Heart right ventricle (tissue), 16 donors: ENCODE measurements around the gene NEK4. TPM values are rescaled to one million over a fixed set of nuclear protein-coding genes. Genes with fewer than 3 reads are reported as not detected.

Experiments used
- ATAC-seq, 8 donors: fragments of 200-7000 bp; cut with Tn5 transposase; one replicate each; pipeline ENCODE4 v1.9.1; 2020; ENCODE audit warnings: mild to moderate bottlenecking in 8 of 8, moderate library complexity in 8 of 8, moderate number of reproducible peaks in 1 of 8
- DNase-seq, 2 donors: peaks; one replicate each; pipeline ENCODE4 v3.0.0-alpha.2; 2020
- H3K27ac ChIP-seq, 10 donors: fragments of 200-600 bp; sonication (generic) in 2 of 10; one replicate each; pipeline versions ENCODE4 v1.5.0 to v1.8.0; 2020 to 2022; ENCODE audit warnings: mild to moderate bottlenecking in 3 of 10
- H3K27me3 ChIP-seq, 7 donors: fragments of 200-600 bp; one replicate each; pipeline ENCODE4 v1.8.0; 2021 to 2022; ENCODE audit warnings: mild to moderate bottlenecking in 2 of 7
- H3K36me3 ChIP-seq, 9 donors: fragments of 200-600 bp; sonication (generic) in 1 of 9; one replicate each; pipeline versions ENCODE4 v1.5.0 to v1.8.0; 2020 to 2022; ENCODE audit warnings: mild to moderate bottlenecking in 2 of 9
- H3K4me1 ChIP-seq, 9 donors: fragments of 200-600 bp; sonication (generic) in 1 of 9; one replicate each; pipeline versions ENCODE4 v1.5.0 to v1.8.0; 2020 to 2022; ENCODE audit warnings: mild to moderate bottlenecking in 4 of 9
- H3K4me3 ChIP-seq, 10 donors: fragments of 200-600 bp; sonication (generic) in 2 of 10; one replicate each; pipeline versions ENCODE4 v1.5.0 to v1.8.0; 2020 to 2022; ENCODE audit warnings: mild to moderate bottlenecking in 7 of 10, moderate library complexity in 2 of 10
- H3K9me3 ChIP-seq, 11 donors: fragments of 200-600 bp in 10 of 11; sonication (generic) in 2 of 11; one replicate each; pipeline versions ENCODE4 v1.5.0 to v1.8.0; 2013 to 2022; ENCODE audit warnings: mild to moderate bottlenecking in 2 of 11, control low read depth in 1 of 11, moderate library complexity in 1 of 11
- WGBS, 2 donors: extraction: QIAGEN DNeasy Blood & Tissue Kit; methylation state at CpG; one replicate each; pipeline ENCODE4 v1.1.7; 2013; ENCODE audit warnings: inconsistent platforms in 1 of 2; 5-methylcytosine and 5-hydroxymethylcytosine counted together
- intact Hi-C, 10 donors: fragments of 100-400 bp; cut with DNase I; formaldehyde crosslinking; loops; one replicate each; pipeline versions ENCODE4 v1.11.1 to v1.14.2; 2022
- polyA plus RNA-seq, 2 donors: library from polyadenylated mRNA; stranded (reverse); fragments of 200-250 nt; gene quantifications; one replicate each; pipeline ENCODE4 v1.2.3, GENCODE V29; 2013
- total RNA-seq, 10 donors: library from RNA; stranded (reverse); fragmentation: NEBNext Ultra II Directional in 3 of 10; extraction: Animal tissue kit (Norgen Biotek cat#: 25700) in 3 of 10; gene quantifications; one replicate each; pipeline versions ENCODE4 v1.2.1 to v1.2.4, GENCODE V29; 2021 to 2023
- TF ChIP-seq, protein P1 (sequence below), 9 donors: fragments of 200-600 bp; sonication (generic) in 2 of 9; IDR thresholded peaks; one replicate each; pipeline versions ENCODE4 v1.5.0 to v1.8.0; 2021 to 2022; ENCODE audit warnings: antibody characterized with exemption in 9 of 9, mild to moderate bottlenecking in 5 of 9, moderate library complexity in 1 of 9
- donor health status: Arrhythmogenic right ventricular cardiomyopathy.
- donor health status: ischemic (EF 13 %, LVEDD 7.1; RV severe dilation, severe dysfunction).
- donor health status: healthy with polysubstance abuse.
- donor health status: DM: no; HTN: yes; CAD: no.
- donor health status: DM: no; HTN: no; CAD: no.
- donor health status: ischemic (EF 25% LVEDD 6.9; RV normal size, moderate dysfunction).
- donor health status: ischemic (EF 25% LVEDD 5.7; RV mildly dilated, moderate dysfunction).
- donor health status: healthy.
- donor health status: DM: yes; HTN: yes; CAD: no.
- donor health status: Ischemic cardiomyopathy.
- donor health status: ischemic (EF 35%, LVEDD 5.7; RV mildly dilated, moderate dysfunction).
- donor health status: nonischemic (EF 11% LVEDD 7.7; RV severe dilation, severe dysfunction).
- donor health status: DM: yes; HTN: yes; CAD: no.
- donor health status: PGD.
- donor health status: ischemic (EF 29% LVEDD 5.4; RV normal size, mild dysfunction).
- donor health status: nonischemic (EF 23%, LVEDD 6.1; RV moderate dilation, normal function).

Gene NEK4
- total and polyA plus RNA-seq, 12 donors, result 4.6 to 21.4 (median 16.0) TPM

DNA sequence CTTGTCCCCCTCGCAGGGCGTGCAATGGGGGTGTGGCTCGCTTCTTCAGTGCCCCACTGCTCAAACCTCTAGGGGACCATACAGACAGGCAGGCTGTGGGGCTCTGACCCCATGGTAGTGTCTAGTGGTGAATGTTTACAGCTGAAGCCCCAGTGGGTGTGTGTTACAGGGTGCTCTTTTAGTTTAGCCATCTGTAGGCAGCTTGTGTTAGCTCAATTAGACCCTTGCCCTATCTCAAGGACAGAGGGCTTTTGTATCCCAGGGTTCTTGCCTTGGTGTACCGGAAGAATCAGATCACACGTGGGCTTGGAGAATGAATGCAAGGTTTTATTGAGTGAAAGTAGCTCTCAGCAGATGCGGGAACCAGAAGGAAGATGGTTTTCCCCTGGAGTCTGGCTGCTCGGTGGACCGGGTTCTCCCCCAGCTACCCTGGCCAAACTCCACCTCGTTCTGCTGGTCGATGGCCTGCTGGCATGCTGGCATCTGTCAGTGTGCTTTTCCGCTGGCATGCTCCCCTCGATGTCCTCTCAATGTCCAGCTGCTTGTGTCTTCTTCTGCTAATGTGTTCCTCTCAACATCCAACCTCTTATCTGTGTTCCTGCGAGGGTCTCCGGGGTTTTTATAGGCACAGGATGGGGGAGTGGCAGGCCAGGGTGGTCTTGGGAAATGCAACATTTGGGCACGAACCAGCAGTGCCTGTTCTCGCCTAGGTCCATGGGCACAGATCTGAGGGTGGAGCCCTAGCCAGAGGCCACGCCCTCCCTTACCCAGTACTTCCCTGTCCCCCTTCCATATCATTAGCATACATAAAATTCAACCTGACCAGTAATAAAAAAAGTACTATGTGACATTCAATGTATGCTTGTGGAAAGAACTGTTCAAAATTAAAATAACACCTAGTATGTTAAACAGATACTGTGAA, 58.2 kb downstream of the NEK4 start:
- Histone ChIP-seq H3K4me3 (no peak overlapping the region), H3K36me3 (peaks cover 0 to 53% (median 21%) of the 10 kb centered on the region in 9 donors), H3K4me1 (peaks cover 0 to 9% (median 6%) of the 10 kb centered on the region in 9 donors), H3K27me3 (no peaks in the 10 kb centered on the region), H3K27ac (no peak overlapping the region), H3K9me3 (no peaks in the 10 kb centered on the region)
- intact Hi-C loops, result no loop called here
- DNase-seq (no peak), ATAC-seq (no peak)
- TF ChIP-seq, protein P1, sequence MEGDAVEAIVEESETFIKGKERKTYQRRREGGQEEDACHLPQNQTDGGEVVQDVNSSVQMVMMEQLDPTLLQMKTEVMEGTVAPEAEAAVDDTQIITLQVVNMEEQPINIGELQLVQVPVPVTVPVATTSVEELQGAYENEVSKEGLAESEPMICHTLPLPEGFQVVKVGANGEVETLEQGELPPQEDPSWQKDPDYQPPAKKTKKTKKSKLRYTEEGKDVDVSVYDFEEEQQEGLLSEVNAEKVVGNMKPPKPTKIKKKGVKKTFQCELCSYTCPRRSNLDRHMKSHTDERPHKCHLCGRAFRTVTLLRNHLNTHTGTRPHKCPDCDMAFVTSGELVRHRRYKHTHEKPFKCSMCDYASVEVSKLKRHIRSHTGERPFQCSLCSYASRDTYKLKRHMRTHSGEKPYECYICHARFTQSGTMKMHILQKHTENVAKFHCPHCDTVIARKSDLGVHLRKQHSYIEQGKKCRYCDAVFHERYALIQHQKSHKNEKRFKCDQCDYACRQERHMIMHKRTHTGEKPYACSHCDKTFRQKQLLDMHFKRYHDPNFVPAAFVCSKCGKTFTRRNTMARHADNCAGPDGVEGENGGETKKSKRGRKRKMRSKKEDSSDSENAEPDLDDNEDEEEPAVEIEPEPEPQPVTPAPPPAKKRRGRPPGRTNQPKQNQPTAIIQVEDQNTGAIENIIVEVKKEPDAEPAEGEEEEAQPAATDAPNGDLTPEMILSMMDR (IDR thresholded peaks at IDR 0.05), result no peak
- WGBS, 2 donors, result 90 to 95% methylated on average over 17 of the region's 17 CpGs

DNA sequence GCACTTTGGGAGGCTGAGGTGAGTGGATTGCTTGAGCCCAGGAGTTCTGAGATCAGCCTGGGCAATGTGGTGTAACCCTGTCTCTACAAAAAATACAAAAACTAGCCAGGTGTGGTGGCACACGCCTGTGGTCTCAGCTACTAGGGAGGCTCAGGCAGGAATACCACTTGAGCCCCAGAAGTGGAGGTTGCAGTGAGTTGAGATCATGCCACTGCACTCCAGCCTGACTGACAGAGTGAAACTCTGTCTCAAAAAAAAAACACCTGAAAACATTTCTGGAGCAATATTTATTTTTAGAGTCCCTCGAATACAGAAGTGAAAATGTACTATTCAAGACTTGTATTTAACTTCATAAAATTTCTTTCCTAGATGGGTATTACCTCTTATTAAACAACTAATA, 60.2 kb downstream of the NEK4 start:
- Histone ChIP-seq H3K36me3 (peaks cover 0 to 55% (median 23%) of the 10 kb centered on the region in 9 donors), H3K27me3 (no peaks in the 10 kb centered on the region), H3K4me3 (no peak overlapping the region), H3K4me1 (peaks cover 6 to 20% (median 18%) of the 10 kb centered on the region in 9 donors), H3K27ac (no peak overlapping the region), H3K9me3 (no peaks in the 10 kb centered on the region)
- 76 to 85% methylated on average over 2 of the region's 2 CpGs for WGBS, 2 donors
- intact Hi-C loops, result no loop called here
- DNase-seq, result no peak
- ATAC-seq, result no peak
- TF ChIP-seq, protein P1 (IDR thresholded peaks at IDR 0.05), result no peak

DNA sequence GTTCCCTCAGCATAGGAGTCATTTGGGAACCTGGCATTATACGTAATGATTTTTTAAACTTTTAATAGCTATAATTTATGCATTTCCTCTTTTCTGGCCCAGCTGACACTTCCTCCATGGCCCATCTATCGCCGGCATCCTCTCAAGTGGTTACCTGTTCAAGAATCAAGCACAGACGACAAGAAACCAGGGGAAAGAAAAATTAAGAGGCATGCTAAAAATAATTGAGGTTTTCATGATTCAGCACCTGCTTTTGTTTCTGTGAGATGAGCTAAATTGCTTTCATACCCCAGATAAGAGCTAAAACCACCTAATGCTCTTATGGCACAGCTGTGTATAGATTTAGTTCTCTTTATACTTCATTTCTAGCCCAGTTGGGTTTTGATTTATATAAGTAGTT, 63.2 kb downstream of the NEK4 start:
- DNase-seq, result no peak
- Histone ChIP-seq H3K27me3 (no peaks in the 10 kb centered on the region), H3K9me3 (no peaks in the 10 kb centered on the region), H3K4me3 (peak overlapping the region in 3 of 10 donors; percentile 81 to 97 (median 91)), H3K4me1 (peaks cover 8 to 41% (median 31%) of the 10 kb centered on the region in 9 donors), H3K36me3 (peaks cover 0 to 49% (median 23%) of the 10 kb centered on the region in 9 donors), H3K27ac (peak overlapping the region in 2 of 10 donors; percentile 93 to 97)
- 83 to 91% methylated on average over 4 of the region's 4 CpGs for WGBS, 2 donors
- intact Hi-C loops, result no loop called here
- TF ChIP-seq, protein P1 (IDR thresholded peaks at IDR 0.05), result no peak
- ATAC-seq, result no peak

DNA sequence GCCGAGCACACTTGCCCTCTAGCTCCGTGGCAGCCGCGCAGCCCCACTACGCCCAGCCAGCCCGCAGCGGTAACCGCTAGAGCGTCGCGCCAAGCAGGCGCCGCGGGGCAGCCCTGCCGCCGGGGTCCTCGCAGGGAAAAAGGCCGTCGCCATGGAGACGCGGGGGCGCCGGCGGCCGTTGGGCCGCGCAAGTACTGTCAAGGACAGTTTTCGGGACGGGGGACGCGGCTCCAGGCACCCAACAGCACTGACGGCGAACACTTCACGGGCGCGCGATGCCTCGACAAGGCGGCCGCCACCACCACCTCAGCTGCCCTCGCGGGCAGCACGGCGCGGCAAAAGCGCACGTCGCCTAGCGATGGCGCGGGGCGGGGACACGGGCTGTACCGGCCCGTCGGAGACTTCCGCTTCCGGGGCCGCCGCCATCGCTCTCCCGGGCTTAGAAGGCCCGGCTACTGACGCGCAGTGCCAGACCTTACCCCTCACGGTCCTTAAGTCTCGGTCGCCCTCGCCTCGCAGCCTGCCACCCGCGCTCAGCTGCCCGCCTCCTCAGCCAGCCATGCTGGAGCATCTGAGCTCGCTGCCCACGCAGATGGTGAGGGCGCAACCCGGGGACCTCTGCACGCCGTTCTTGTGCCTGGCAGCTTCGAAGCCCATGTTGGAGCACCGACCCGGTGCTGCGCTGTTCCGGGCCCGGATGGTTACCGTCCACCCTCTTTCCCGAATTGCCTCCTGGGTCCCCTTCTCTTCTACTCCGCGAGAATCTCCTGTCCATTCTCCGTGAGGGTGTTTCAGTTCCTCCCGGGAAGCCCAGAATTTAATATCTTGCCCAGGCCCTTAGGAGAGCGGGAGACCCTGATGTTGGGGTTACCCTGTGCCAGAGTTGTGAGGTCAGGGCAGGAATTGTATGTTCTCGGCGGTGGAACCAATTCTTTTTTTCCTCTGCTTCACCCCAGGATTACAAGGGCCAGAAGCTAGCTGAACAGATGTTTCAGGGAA, 64.8 kb downstream of the NEK4 start, which contains the start of the genes GLT8D1 and SPCS1:
Gene GLT8D1, minus strand, starts transcription at position 104 of the 999 bp plus-strand sequence. CDS start 5,331 bp downstream, outside the sequence.
Gene SPCS1, plus strand, starts transcription at position 419 of the 999 bp plus-strand sequence. Its CDS starts 141 bp downstream, at position 560.
- H3K27me3 ChIP-seq, result no peaks in the 10 kb centered on the region
- peaks cover 0 to 35% (median 23%) of the 10 kb centered on the region in 9 donors for H3K36me3 ChIP-seq
- peaks cover 8 to 41% (median 31%) of the 10 kb centered on the region in 9 donors for H3K4me1 ChIP-seq
- WGBS, 2 donors, result 1% methylated on average over 73 to 94 of the region's 94 CpGs
- H3K4me3 ChIP-seq, result peak within 1 kb of the TSS; percentile 48 to 97 (median 86)
- TF ChIP-seq, protein P1 (IDR thresholded peaks at IDR 0.05), result no peak
- no peaks in the 10 kb centered on the region for H3K9me3 ChIP-seq
- DNase-seq (peak; percentile 84 to 87), ATAC-seq (peak; percentile 95 to 97 (median 96))
- intact Hi-C loops, result no loop called here
- H3K27ac ChIP-seq, result peak within 1 kb of the TSS; percentile 60 to 97 (median 92)
